ENCODE data around the gene TSPAN2.

- TF ChIP-seq CTCF (IDR thresholded peaks at IDR 0.05): no peak
- no peak for TF ChIP-seq POLR2A (IDR thresholded peaks at IDR 0.05)
Measured at GRCh38 chr1:115136106-115136505, 46.8 kb upstream of the TSPAN2 start.

All from heart left ventricle (tissue), 13 donors.